Measurements from ENCODE around the gene MOGAT3. TPM values are rescaled to one million over a fixed set of nuclear protein-coding genes. Genes with fewer than 3 reads are reported as not detected.

Gene MOGAT3
- total RNA-seq, 1 donor from 2014 or later, result not detected

DNA sequence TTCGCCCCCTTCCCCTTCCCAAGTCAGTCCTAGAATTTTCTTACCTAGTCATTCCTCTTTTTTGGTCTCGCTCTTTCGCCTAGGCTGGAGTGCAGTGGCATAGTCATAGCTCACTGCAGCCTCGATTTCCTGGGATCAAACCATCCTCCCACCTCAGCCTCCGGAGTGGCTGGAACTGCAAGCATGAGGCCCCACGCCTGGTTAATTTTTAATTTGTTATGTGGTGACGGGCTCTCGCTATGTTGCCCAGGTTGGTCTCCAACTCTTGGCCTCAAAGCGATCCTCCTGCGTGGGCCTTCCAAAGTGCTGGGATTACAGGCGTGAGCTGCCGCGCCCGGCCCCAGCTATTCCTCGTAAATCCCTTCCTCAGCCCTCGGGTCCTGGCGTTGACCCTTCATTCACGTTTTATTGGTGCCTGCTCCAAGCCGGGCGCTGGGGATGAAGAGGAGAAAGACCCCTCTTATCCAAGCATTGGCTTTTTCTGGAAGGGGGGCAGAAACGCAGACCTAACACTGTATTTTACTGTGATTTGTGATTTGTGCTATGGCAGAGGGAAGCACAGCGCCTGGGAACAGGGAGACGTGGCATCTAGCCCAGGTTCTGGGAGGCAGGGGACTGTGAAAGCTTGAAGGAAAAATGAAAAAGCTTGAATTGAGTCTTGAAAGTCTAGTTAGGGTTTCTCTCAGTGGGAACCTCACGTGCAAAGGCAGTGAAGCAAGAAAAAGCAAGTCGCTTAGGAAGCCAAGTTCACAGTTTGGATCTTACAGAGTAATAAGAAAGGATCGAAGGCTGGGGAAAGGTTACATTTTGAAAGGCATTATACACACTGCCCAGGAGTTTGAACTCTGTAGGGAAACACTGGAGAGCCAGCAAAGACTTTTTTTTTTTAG is 17.6 kb upstream of the MOGAT3 start:
- peaks cover 6% of the 10 kb centered on the region for H3K36me3 ChIP-seq (ENCODE audit: control insufficient read depth, insufficient read depth, low read length)
- TF ChIP-seq, protein P1, sequence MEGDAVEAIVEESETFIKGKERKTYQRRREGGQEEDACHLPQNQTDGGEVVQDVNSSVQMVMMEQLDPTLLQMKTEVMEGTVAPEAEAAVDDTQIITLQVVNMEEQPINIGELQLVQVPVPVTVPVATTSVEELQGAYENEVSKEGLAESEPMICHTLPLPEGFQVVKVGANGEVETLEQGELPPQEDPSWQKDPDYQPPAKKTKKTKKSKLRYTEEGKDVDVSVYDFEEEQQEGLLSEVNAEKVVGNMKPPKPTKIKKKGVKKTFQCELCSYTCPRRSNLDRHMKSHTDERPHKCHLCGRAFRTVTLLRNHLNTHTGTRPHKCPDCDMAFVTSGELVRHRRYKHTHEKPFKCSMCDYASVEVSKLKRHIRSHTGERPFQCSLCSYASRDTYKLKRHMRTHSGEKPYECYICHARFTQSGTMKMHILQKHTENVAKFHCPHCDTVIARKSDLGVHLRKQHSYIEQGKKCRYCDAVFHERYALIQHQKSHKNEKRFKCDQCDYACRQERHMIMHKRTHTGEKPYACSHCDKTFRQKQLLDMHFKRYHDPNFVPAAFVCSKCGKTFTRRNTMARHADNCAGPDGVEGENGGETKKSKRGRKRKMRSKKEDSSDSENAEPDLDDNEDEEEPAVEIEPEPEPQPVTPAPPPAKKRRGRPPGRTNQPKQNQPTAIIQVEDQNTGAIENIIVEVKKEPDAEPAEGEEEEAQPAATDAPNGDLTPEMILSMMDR (IDR thresholded peaks at IDR 0.05; ENCODE audit: insufficient read depth, low read length, severe bottlenecking), result no peak
- FAIRE-seq, result no peak

DNA sequence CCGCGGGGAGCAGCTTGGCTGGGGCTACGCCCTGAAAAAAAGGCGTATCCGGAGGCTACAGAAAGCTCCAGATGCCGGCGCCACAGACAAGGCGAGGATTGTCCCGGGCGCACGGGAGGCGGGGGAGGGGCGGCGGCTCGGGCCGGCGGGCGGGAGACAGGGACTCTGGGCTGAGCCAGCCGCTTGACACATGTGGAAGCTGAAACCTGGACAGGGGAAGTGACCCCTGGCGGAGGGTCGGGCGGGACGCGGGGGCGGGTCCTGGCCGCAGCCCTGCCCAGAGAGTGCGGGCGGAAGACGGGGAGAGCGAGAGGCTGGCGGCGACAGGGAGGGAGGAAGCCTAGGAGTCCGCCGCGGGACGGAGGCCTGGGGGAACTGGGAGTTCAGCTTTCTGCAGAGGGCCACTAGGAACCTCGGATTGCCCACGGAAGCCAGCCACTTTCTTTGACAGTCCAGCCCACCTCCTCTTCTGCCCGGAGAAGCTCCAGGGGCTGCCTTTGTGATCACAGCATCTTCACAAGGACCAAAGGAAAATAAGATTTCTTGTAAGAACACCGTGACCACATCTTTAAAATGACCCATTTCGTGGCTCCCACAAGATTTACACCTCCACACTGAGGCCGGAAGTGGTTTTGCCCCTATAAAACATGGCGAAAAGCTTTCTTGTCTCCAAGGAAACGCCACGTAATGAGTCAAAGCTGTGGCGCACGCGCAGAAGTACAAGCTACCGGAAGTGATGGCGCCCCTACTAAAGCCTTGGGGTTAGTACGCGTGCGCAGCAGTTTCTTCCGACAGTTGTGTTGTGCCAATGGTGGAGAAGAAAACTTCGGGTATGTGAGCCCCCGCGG is 16.8 kb upstream of the MOGAT3 start, which contains the start of the genes PLOD3 and ZNHIT1:
Gene PLOD3 (minus strand): TSS at position 194 of the 848 bp plus-strand sequence. CDS start 307 bp downstream, outside the sequence.
Gene ZNHIT1 (plus strand): TSS at position 778 of the 848 bp plus-strand sequence. CDS start 31 bp downstream, at position 809.
- H3K27me3 ChIP-seq (ENCODE audit: control insufficient read depth, insufficient read depth, low read length), result no peaks in the 10 kb centered on the region
- H3K4me3 ChIP-seq (ENCODE audit: low read depth, low read length), result peak within 1 kb of the TSS; percentile 80
- peak; percentile 95 for DNase-seq (ENCODE audit: low read depth)
- peak; percentile 90 for FAIRE-seq
- TF ChIP-seq, protein P1 (IDR thresholded peaks at IDR 0.05; ENCODE audit: insufficient read depth, low read length, severe bottlenecking), result peak; percentile 10
- H3K36me3 ChIP-seq (ENCODE audit: control insufficient read depth, insufficient read depth, low read length), result peaks cover 4% of the 10 kb centered on the region

More for the DNA sequence above, 17.6 kb upstream of the MOGAT3 start:
- Histone ChIP-seq H3K27me3 (ENCODE audit: control insufficient read depth, insufficient read depth, low read length) (no peaks in the 10 kb centered on the region), H3K4me3 (ENCODE audit: low read depth, low read length) (peak overlapping the region; percentile 80)
- no peak for DNase-seq (ENCODE audit: low read depth)

DNA sequence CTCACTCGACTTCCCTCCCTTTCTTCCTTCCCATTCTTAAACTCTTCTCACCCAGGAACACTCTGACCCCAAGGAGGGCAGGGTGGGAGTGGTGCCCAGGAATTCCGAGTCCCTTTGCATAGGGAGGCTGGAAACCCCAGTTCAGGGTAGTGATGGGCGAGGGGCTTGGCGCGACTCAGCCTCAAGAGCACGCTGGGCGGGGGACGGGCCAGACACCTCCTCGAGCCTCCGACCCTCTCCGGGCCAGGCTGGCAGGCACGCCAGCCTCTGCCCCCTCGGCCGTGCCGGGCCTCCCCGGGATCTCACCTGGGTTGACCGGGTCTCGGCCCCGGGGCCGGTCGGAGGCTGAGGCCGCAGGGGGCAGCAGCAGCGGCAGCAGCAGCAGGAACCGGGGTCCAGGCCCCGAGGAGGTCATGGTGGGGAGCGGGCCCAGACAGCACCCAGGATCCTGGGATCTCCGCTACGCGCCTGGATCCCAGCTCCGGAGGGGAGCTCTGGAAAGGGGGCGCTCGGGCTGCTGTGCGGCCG is 16.1 kb upstream of the MOGAT3 start:
- FAIRE-seq (no peak), DNase-seq (ENCODE audit: low read depth) (no peak)
- TF ChIP-seq, protein P1 (IDR thresholded peaks at IDR 0.05; ENCODE audit: insufficient read depth, low read length, severe bottlenecking), result peak; percentile 2
- peak overlapping the region; percentile 80 for H3K4me3 ChIP-seq (ENCODE audit: low read depth, low read length)
- peaks cover 5% of the 10 kb centered on the region for H3K36me3 ChIP-seq (ENCODE audit: control insufficient read depth, insufficient read depth, low read length)
- no peaks in the 10 kb centered on the region for H3K27me3 ChIP-seq (ENCODE audit: control insufficient read depth, insufficient read depth, low read length)

DNA sequence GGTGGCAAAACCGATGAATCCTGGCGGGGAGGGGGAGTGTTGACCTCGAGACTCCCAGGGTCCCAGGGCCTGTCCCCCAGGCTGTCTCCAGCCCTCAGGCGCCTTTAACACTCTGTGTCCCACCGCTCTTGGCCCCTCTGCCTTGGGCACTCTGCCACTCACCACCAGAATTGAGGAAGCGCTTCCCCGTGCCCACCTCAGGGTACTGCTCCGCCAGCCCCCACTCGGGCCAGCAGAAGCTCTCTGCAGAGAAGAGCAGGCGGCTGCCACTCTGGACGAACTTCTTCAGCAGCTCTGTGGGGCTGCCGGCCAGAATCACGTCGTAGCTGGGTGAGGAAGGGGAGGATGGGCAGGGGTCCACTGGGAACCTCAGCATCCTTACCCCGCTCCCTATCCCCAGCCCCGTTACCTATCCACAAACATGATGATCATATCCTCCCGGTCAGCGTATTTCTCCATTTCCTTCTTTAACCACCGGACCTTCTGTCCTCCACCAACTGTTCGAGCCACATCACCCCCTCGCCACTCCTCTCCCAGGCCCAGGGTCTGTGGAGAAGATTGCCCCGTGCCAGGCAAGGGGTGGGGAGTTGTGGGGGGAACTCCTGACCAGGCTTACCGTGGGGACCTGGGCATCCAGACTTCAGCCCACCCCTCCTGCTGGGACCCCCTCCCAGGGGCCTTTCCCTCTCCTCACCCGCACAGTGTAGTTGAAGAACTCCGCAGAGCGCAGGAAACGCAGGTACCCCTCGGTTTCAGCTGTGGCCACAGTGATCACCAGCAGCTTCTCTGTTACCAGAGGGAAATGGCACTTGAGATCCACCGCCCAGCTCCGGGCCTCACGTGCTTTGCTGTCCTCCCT is 15.4 kb upstream of the MOGAT3 start:
- no peak for FAIRE-seq
- TF ChIP-seq, protein P1 (IDR thresholded peaks at IDR 0.05; ENCODE audit: insufficient read depth, low read length, severe bottlenecking), result no peak
- DNase-seq (ENCODE audit: low read depth), result no peak
- H3K4me3 ChIP-seq (ENCODE audit: low read depth, low read length), result peak overlapping the region; percentile 80
- peaks cover 8% of the 10 kb centered on the region for H3K36me3 ChIP-seq (ENCODE audit: control insufficient read depth, insufficient read depth, low read length)
- H3K27me3 ChIP-seq (ENCODE audit: control insufficient read depth, insufficient read depth, low read length), result no peaks in the 10 kb centered on the region

DNA sequence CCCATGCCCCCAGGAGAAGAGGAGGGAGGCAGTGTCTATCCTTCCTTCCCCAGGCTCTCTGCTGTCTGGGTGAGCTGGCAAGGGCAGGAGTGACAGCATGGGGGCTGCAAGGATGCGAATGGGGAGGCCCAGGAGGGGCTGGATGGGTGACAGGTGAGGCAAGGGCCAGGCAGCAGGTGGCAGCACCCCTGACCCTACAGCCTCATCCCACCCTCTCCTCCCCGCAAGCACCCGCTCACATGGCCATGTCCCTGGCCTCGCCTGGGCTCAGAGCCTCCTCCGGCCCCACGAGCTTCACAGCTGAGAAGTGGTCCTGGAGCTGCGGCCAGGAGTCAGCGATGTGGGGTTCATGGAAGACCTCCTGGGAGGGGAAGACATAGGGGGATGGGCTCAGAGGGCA is 11.2 kb upstream of the MOGAT3 start:
- no peak for DNase-seq (ENCODE audit: low read depth)
- no peak overlapping the region for H3K4me3 ChIP-seq (ENCODE audit: low read depth, low read length)
- H3K27me3 ChIP-seq (ENCODE audit: control insufficient read depth, insufficient read depth, low read length), result no peaks in the 10 kb centered on the region
- TF ChIP-seq, protein P1 (IDR thresholded peaks at IDR 0.05; ENCODE audit: insufficient read depth, low read length, severe bottlenecking), result no peak
- FAIRE-seq, result no peak
- H3K36me3 ChIP-seq (ENCODE audit: control insufficient read depth, insufficient read depth, low read length), result peaks cover 15% of the 10 kb centered on the region

Data from bronchial epithelial cell (primary cell).